Measurements from ENCODE around the gene CRYGC.
"Not testable (repeated sequence)": the region's sequence is repeated elsewhere in the genome, so short reads cannot be mapped to it uniquely, and the experiment has no call there.

CRYGC gene

GRCh38 chr2:208136716-208137094, 7.1 kb upstream of the CRYGC start:
- DNase-seq (ENCODE audit: low read depth in 2 of 2): no peak

GRCh38 chr2:208135794-208136715, 6.4 kb upstream of the CRYGC start:
- no peak for DNase-seq (ENCODE audit: low read depth in 2 of 2)

GRCh38 chr2:208134928-208135586, 5.4 kb upstream of the CRYGC start:
- no peak for DNase-seq (ENCODE audit: low read depth in 2 of 2)

GRCh38 chr2:208130712-208131110, 1.1 kb upstream of the CRYGC start:
- no peak for DNase-seq (ENCODE audit: low read depth in 2 of 2)

- no peak for DNase-seq (ENCODE audit: low read depth in 2 of 2)
Observed at GRCh38 chr2:208128136-208128535, 1.5 kb downstream of the CRYGC start.

- no peak for DNase-seq (ENCODE audit: low read depth in 2 of 2)
Observed at GRCh38 chr2:208127090-208127489, 2.5 kb downstream of the CRYGC start.

- no peak for DNase-seq (ENCODE audit: low read depth in 2 of 2)
Observed at GRCh38 chr2:208125251-208125650, 4.4 kb downstream of the CRYGC start.

GRCh38 chr2:208124013-208124715, 5.5 kb downstream of the CRYGC start, which contains the start of gene CRYGD:
Gene CRYGD (minus strand): TSS chr2:208124524. CDS start chr2:208124473, 51 bp downstream.
- not testable (repeated sequence) for DNase-seq (ENCODE audit: low read depth in 2 of 2)

- DNase-seq (ENCODE audit: low read depth in 2 of 2): no peak
Observed at GRCh38 chr2:208122248-208122647, 7.4 kb downstream of the CRYGC start.

GRCh38 chr2:208118918-208119317, 10.7 kb downstream of the CRYGC start:
- DNase-seq (ENCODE audit: low read depth in 2 of 2): no peak

- not testable (repeated sequence) for DNase-seq (ENCODE audit: low read depth in 2 of 2)
Observed at GRCh38 chr2:208117390-208117789, 12.2 kb downstream of the CRYGC start.

- DNase-seq (ENCODE audit: low read depth in 2 of 2): no peak
Observed at GRCh38 chr2:208112969-208113368, 16.7 kb downstream of the CRYGC start.

- DNase-seq (ENCODE audit: low read depth in 2 of 2): not testable (repeated sequence)
Observed at GRCh38 chr2:208112273-208112745, 17.3 kb downstream of the CRYGC start.

- no peak for DNase-seq (ENCODE audit: low read depth in 2 of 2)
Observed at GRCh38 chr2:208103616-208104015, 26.0 kb downstream of the CRYGC start.

- no peak for DNase-seq (ENCODE audit: low read depth in 2 of 2)
Observed at GRCh38 chr2:208101716-208102631, 27.7 kb downstream of the CRYGC start.

GRCh38 chr2:208099682-208100470, 29.8 kb downstream of the CRYGC start:
- DNase-seq (ENCODE audit: low read depth in 2 of 2): no peak

GRCh38 chr2:208098701-208099100, 30.9 kb downstream of the CRYGC start:
- not testable (repeated sequence) for DNase-seq (ENCODE audit: low read depth in 2 of 2)

- DNase-seq (ENCODE audit: low read depth in 2 of 2): no peak
Observed at GRCh38 chr2:208098267-208098666, 31.4 kb downstream of the CRYGC start.

- DNase-seq (ENCODE audit: low read depth in 2 of 2): no peak
Observed at GRCh38 chr2:208097801-208098200, 31.8 kb downstream of the CRYGC start.

- DNase-seq (ENCODE audit: low read depth in 2 of 2): no peak
Observed at GRCh38 chr2:208097313-208097712, 32.3 kb downstream of the CRYGC start.
